NK-92 treated with Interleukin-12 subunit alpha and Interleukin-12 subunit beta, amount 100 ng/mL, for 24 hours (cell line): ENCODE data around the gene SEMA6A.

Source experiments
- DNase-seq: peaks from one replicate; lab custom pipeline; 2025; lab: John Stamatoyannopoulos, UW

SEMA6A gene

GRCh38 chr5:116574367-116575325, at the start of gene SEMA6A:
SEMA6A (minus strand) TSS chr5:116574823; CDS start chr5:116504944, 69,879 bp downstream.
- DNase-seq = no peak

- no peak for DNase-seq
These were observed 47.9 kb upstream of the SEMA6A start for GRCh38 chr5:116622375-116623050.

GRCh38 chr5:116621599-116621998, 47.0 kb upstream of the SEMA6A start:
- no peak for DNase-seq

GRCh38 chr5:116616876-116617275, 42.3 kb upstream of the SEMA6A start:
- no peak for DNase-seq

GRCh38 chr5:116614603-116614920, 39.9 kb upstream of the SEMA6A start:
- DNase-seq = no peak

- DNase-seq = no peak
These were observed 38.8 kb upstream of the SEMA6A start for GRCh38 chr5:116613445-116613844.

GRCh38 chr5:116612431-116612830, 37.8 kb upstream of the SEMA6A start:
- DNase-seq = no peak

GRCh38 chr5:116605310-116606070, 30.9 kb upstream of the SEMA6A start:
- no peak for DNase-seq

- DNase-seq = no peak
These were observed 30.2 kb upstream of the SEMA6A start for GRCh38 chr5:116604805-116605204.

GRCh38 chr5:116600876-116601275, 26.3 kb upstream of the SEMA6A start:
- no peak for DNase-seq

- no peak for DNase-seq
These were observed 24.3 kb upstream of the SEMA6A start for GRCh38 chr5:116598911-116599310.

GRCh38 chr5:116595498-116595897, 20.9 kb upstream of the SEMA6A start:
- DNase-seq = no peak

GRCh38 chr5:116593340-116593739, 18.7 kb upstream of the SEMA6A start:
- no peak for DNase-seq

- DNase-seq = no peak
These were observed 10.6 kb upstream of the SEMA6A start for GRCh38 chr5:116585227-116585626.

- no peak for DNase-seq
These were observed 9.2 kb upstream of the SEMA6A start for GRCh38 chr5:116583862-116584222.

GRCh38 chr5:116583085-116583861, 8.7 kb upstream of the SEMA6A start:
- DNase-seq = no peak

- DNase-seq = no peak
These were observed 7.3 kb upstream of the SEMA6A start for GRCh38 chr5:116581910-116582309.

- no peak for DNase-seq
These were observed 4.5 kb upstream of the SEMA6A start for GRCh38 chr5:116579144-116579543.

GRCh38 chr5:116578676-116579075, 4.1 kb upstream of the SEMA6A start:
- DNase-seq = no peak

GRCh38 chr5:116577064-116577788, 2.6 kb upstream of the SEMA6A start:
- no peak for DNase-seq

GRCh38 chr5:116576053-116576713, 1.6 kb upstream of the SEMA6A start:
- no peak for DNase-seq
